Renal pelvis (tissue), 4 donors: ENCODE results near the gene DNM2. TPM values are rescaled to one million over a fixed set of nuclear protein-coding genes. Genes with fewer than 3 reads are reported as not detected.
A peak's percentile ranks its signal among the peaks of the same experiment; 100 is the strongest.
"Not testable (repeated sequence)": the region's sequence is repeated elsewhere in the genome, so short reads cannot be mapped to it uniquely, and the experiment has no call there.

Source experiments
- DNase-seq: peaks from one replicate; pipeline ENCODE4 v3.0.0-alpha.2; 2013
- polyA plus RNA-seq, 3 donors: library from polyadenylated mRNA; unstranded; fragments of 120-200 nt; gene quantifications; one replicate each; pipeline ENCODE4 v1.2.1, GENCODE V29; 2013; ENCODE audit not compliant: insufficient read length in 3 of 3

The DNM2 gene
- polyA plus RNA-seq, 3 donors, result 130 to 167 (median 158) TPM

DNA sequence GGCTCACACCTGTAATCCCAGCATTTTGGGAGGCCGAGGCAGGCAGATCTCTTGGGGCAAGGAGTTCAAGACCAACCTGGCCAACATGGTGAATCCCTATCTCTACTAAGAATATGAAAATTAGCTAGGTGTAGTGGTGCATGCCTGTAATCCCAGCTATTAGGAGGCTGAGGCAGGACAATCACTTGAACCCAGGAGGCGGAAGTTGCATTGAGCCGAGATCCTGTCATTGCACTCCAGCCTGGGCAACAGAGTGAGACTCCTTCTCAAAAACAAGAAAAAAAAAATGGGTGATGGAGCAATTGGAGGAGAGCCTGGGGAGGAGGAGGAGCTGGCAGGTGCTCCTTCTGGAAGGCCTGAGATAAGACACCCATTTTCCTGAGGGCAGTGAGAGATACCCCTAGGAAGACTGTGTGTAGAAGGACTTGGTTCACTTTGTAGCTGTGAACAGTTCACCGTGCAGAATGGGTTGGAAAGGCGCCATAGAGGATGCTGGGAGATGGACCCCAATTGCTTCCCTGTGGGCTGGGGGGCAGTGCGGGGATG is 144.8 kb downstream of the DNM2 start:
- no peak for DNase-seq

DNA sequence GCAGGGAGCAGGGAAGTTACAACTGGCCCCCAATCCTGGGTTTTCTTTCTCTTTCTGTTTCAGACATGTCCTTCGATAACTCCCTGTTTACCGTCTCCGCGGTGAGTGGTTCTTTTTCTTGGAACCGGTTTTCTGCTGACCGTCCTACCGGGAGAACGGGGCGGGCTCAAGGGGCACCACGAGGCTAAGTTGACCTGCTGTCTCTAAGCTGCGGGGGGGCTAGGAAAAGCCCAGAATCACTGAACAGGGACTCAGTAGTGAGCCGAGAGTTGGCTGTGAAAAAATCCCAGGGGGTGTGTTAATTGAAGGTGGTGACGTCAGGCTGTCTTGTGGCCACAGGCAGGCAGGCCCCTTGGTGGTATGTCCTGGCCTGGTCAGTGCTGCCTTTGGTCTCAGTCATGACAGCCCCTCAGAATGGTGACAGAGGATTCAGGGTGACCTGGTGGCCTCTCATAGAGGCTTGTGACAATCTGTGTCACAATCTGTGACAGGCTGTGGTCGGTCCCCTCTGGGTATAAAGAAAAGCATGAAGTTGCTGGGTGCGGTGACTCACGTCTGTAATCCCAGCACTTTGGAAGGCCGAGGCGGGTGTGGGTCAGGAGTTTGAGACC is 145.3 kb downstream of the DNM2 start:
- no peak for DNase-seq

DNA sequence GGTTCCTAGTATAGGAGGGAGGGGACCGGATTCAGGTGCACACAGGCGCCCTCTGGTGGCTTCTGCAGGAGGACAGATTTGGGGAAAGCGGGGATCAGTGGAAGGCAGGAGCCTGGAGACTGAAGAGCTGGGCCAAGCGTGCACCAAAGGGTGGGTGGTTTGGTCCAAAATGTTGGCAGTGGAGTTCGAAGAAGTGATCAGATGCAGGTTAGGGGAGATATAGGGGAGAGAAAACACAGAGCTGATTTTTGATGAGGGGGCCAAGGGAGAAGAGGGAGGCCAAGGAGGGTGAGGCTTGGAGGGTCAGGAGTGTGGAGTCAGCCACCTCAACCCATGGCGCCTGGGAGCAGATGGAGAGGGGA is 146.6 kb downstream of the DNM2 start:
- peak; percentile 71 for DNase-seq

DNA sequence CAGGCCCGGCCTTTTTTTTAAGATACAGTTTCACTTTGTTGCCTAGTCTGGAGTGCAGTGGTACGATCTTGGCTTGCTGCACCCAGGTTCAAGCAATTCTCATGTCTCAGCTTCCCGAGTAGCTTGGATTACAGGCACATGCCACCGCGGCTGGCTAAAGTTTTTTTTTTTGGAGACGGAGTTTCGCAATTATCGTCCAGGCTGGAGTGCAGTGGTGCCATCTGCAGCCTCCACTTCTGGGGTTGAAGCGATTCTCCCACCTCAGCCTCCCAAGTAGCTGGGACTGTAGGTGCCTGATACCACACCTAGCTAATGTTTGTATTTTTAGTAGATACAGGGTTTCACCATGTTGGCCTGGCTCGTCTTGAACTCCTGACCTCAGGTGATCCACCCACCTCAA is 148.6 kb downstream of the DNM2 start:
- no peak for DNase-seq

DNA sequence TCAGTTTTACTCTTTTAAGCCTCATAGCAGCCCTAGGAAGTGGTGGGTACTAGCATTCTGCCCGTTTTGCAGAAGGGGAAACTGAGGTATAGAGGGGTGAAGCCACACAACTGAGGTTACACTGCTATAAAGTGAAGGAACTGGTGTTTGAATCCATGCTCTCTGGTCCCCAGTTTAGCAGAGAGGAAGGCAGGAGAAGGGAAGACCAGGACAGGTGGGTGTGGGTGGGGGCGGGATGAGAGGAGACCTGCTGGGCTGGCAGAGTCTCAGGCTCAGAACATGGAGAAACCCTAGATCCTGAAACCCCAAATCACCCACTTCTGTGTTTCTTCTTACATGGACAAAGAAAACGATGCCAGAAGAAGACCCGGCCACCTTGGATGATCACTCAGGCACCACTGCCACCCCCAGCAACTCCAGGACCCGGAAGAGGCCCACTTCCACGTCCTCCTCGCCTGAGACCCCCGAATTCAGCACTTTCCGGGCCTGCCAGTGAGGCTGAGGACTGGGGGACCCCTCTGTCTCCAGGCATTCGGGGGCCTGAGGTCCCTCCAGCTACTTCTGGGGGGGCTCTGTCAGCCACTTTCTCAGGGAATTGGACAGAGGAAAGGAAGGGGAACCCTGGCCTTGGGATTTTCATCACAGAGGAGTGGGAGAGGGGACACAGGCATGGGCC is 151.1 kb downstream of the DNM2 start:
- no peak for DNase-seq

DNA sequence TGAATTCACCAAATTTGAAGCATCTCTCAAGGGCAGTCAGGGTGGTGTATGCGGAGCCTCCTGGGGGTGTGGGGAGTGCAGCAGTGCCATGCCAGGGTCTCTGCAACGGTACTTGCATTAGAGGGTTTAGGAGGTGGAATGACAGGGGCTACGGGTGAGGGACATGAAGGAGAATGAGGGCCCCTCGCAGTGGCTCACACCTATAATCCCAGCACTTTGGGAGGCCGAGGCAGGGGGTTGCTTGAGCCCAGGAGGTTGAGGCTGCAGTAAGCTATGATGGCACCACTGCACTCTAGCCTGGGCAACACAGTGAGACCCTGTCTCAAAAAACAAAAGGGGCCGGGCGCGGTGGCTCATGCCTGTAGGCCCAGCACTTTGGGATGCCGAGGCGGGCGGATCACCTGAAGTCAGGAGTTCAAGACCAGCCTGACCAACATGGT is 152.0 kb downstream of the DNM2 start:
- DNase-seq, result not testable (repeated sequence)

DNA sequence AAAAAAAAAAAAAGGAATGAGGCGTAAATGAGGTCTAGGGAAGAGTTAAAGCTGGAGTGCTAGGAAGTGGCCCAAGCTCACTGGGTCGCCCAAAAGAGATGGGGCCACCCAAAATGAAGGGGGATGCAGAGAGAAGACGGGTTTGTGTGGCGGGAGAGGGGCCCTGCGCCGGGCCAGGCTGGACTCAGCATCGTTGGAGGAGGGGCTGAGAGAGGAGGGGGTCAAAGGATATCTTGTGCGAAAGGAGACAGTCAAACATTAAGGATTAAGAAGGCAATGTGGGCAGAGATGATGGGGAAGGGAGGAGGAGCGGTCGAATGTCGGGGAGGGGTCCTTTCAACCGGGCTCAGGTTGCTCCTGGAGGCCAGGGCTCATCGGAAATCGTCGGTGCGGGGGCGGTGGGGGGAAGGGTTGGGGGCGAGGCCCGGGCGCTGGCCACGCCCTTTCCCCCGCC is 152.6 kb downstream of the DNM2 start:
- DNase-seq, result no peak

DNA sequence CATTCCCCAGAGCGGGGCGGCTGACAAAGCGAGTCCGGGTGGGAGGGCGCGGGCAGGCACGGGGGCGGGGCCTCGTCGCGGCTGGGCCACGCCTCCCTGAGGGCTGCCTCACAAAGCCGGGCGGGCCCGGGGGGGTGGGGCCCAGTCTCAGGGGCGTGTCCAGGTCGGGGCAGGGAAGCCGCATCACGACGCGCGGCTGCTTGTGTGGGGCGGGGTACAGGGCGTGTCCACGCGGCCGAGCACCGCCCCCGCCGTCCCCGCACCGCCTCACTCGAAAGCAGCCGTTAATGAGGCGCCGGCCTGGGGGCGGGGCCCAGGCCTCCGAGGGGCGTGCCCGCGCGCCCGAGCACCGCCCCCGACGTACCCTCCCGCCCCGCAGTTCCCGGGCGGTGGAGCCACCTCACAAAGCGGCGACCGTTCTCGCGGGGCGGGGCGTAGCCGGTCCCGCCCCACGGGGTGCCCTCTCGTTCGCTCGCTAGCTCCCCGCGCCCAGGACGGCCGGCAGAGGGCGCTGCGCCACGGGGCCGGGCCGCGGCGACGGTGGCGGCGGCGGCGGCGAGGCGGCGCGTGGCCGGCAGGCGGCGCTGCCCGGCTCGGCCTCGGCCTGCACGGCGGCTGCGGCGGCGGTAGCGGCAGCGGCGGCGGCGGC is 153.2 kb downstream of the DNM2 start, which contains the start of gene CARM1:
Gene CARM1, plus strand, starts transcription at position 599 of the 649 bp plus-strand sequence. CDS start 150 bp downstream, outside the sequence.
- peak; percentile 97 for DNase-seq

DNA sequence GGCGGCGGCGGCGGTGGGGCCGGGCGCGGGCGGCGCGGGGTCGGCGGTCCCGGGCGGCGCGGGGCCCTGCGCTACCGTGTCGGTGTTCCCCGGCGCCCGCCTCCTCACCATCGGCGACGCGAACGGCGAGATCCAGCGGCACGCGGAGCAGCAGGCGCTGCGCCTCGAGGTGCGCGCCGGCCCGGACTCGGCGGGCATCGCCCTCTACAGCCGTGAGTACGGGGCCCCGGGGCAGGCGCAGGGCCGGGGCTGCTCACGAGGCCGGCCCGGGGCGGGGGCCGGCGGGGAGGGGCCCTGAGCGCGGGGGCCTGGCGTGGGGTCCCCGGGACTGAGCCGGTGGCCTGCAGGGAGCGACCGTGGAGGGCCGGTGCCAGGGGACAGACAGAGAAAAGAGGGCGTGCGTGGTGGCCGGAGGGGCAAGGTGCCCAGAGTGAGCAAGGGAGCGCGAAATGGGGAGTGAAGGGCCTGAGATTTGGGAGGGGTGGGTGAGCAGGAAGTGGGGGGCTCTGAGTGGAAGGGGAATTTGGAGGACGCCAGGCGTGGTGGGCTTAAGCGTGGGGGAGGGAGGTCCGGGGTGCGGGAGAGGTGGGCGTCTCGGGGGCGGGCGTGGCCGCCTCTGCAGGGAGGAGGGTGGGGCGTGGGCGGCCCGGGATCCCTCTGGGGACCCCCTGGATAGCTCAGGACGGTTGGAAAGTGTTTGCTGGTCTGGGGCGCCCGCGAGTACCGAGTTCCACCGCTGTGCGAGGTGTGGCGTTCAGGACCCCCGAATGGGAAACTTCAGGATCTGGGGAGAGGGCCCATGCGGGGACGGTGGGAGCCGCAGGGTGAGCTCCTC is 154.0 kb downstream of the DNM2 start:
- no peak for DNase-seq

DNA sequence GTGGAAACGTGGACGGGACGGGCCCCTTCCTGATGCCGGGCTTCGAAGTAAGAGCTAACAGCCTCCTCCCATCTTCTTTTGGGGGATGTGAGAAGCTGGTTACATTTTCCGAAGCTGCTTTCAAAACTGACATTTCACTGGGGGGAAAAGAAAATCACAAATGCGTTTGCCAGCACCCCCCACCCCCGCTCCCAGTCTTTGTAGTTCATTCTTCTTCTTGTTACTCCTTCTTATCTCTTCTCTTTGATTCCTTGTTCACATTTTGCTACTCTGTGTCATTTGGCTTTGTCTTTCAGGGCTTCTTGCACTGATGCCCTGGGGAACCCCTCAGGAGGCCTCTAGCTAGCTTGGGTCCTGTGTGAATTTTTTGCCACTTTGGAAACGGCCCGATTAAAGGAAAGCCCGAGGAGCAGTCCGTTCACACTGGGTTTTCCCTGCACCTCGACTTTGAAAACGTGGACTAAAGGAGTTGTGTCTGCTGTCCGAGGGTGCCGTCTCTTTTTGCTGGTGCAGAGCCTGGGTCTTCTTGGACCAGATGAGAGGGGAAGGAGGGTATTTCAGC is 154.7 kb downstream of the DNM2 start:
- DNase-seq, result no peak

DNA sequence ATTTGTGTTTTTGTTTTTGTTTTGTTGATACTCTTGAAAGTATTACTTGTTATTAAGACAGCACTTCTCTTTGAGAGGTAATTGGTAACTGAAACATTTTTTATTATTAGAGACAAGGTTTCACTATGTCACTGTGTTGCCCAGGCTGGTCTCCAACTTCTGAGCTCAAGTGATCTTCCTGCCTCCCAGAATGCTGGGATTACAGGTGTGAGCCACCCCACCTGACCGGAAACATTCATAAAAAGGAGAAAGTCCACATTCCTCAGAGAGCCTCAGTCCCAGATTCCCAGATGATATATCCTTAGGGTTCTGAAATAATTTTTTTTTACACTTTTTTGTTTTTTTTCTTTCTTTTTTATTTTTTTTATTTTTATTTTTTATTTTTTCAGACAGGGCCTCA is 156.1 kb downstream of the DNM2 start:
- no peak for DNase-seq

DNA sequence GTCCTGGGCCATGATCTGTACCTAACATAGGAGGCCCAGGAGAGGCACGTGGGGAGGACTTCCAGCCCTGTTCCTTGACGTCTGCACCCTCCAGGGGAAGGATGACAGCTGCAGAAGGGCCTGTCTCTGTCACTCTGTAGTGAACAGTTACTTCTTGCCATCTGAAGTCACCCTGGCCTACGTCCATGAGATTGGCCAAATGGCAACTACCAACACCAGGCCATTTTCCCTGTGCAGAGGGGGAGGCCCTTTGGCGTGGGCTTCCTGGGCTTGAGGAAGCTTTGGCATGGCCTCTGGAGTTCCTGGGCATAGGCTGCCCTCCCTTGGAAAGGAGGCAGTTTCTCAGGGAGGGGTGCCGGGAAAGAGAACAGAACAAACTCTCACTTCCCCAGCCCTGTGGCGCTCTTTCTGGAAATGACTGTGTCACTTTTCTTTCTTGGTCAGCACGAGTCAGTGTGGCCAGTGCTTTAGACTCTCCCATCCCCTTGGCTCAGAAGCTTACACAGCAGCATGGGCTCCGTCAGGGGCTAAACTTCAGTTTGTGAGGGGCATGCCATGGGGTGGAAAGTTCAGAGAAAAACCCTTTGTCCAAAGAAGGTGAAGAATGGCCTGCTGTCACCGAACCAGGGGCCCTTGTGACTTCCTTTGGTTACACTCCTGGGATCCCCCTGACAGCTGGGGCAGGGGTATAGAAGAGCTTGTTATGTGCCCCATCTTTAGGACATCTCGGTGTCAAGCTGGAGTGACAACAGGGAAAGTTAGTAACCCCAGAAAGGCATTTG is 158.8 kb downstream of the DNM2 start:
- no peak for DNase-seq

DNA sequence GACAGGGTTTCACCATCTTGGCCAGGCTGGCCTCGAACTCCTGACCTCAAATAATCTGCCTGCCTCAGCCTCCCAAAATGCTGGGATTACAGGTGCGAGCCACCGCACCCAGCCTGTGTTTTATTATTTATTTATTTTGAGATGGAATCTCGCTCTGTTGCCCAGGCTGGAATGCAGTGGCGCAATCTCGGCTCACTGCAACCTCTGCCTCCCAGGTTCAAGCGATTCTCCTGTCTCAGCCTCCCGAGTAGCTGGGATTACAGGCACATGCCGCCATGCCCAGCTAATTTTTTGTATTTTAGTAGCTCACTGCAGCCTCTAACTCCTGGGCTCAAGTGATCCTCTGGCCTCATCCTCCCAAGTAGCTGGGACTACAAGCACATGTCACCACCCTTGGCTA is 159.7 kb downstream of the DNM2 start:
- DNase-seq, result not testable (repeated sequence)

DNA sequence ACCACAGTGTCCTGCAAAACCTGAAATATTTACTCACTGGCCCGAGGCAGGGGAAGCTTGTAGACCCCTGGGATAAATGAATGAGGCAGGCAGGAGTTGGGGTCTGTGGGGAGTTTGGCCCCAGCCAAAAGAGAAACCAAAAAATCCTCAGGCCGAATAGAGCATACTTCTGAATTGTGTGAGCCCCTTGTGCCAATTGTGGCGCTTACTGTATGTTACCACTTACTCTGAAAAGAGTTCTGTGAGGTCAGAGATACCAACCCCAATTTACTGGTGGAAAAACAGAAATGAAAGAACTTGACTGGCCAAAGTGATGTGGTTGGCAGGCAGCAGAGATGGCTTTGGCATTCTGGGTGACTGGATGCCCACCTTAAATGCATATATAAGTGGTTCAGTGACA is 160.4 kb downstream of the DNM2 start:
- DNase-seq, result no peak

Other genes starting within 250 kb of the DNM2 start
- gene KEAP1, start 214.7 kb upstream of the DNM2 start, polyA plus RNA-seq, result 10 to 100 TPM; 73.5 to 81.5 (median 74.1) TPM
- 1 to 10 TPM; 1.2 to 1.4 (median 1.2) TPM for gene S1PR5, start 200.6 kb upstream of the DNM2 start, polyA plus RNA-seq
- gene ATG4D, start 174.2 kb upstream of the DNM2 start, polyA plus RNA-seq, result 10 to 100 TPM; 34.8 to 39.1 (median 35.1) TPM
- gene KRI1, start 152.1 kb upstream of the DNM2 start, polyA plus RNA-seq, result 10 to 100 TPM; 31.4 to 39.5 (median 38.4) TPM
- gene CDKN2D, start 149.1 kb upstream of the DNM2 start, polyA plus RNA-seq, result 10 to 100 TPM in 1 of 3 donors, 1 to 10 TPM in 2; 8.5 to 12.4 (median 8.9) TPM
- gene AP1M2, start 130.8 kb upstream of the DNM2 start, polyA plus RNA-seq, result 10 to 100 TPM; 43.2 to 60.3 (median 58.5) TPM
- 100 to 1,000 TPM; 184 to 215 (median 189) TPM for gene SLC44A2, start 92.5 kb upstream of the DNM2 start, polyA plus RNA-seq
- gene ILF3, start 63.7 kb upstream of the DNM2 start, polyA plus RNA-seq, result 100 to 1,000 TPM; 288 to 368 (median 331) TPM
- gene QTRT1, start 16.6 kb upstream of the DNM2 start, polyA plus RNA-seq, result 10 to 100 TPM; 65.6 to 79.6 (median 73.6) TPM
- 10 to 100 TPM; 52.6 to 65.4 (median 64.4) TPM for gene TMED1, start 118.1 kb downstream of the DNM2 start, polyA plus RNA-seq
- 1 to 10 TPM; 1.7 to 2.1 (median 1.8) TPM for gene C19orf38, start 130.3 kb downstream of the DNM2 start, polyA plus RNA-seq
- gene CARM1, start 153.5 kb downstream of the DNM2 start, polyA plus RNA-seq, result 10 to 100 TPM; 50.7 to 52.2 (median 51.9) TPM
- 10 to 100 TPM; 44.5 to 53.1 (median 49.5) TPM for gene YIPF2, start 210.6 kb downstream of the DNM2 start, polyA plus RNA-seq
- 10 to 100 TPM; 26.3 to 33.3 (median 31.1) TPM for gene TIMM29, start 210.7 kb downstream of the DNM2 start, polyA plus RNA-seq
- 100 to 1,000 TPM; 164 to 189 (median 168) TPM for gene SMARCA4, start 243.0 kb downstream of the DNM2 start, polyA plus RNA-seq